MCF 10A (cell line): ENCODE results near the gene DPPA5. TPM values are rescaled to one million over a fixed set of nuclear protein-coding genes. Genes with fewer than 3 reads are reported as not detected.

Experiments used
- BruUV-seq: library from RNA; stranded (reverse); fragments of 400-500 nt; replicated peaks from 2 replicates; lab custom pipeline; 2021; lab: Mats Ljungman, UMichigan
- CTCF ChIA-PET: fragments of 300-600 bp; sonication (Branson Sonifier 250); formaldehyde crosslinking; extraction: SDS; loops from one replicate; lab custom pipeline; 2021; ENCODE audit warnings: antibody characterized with exemption, inconsistent platforms; lab: Yijun Ruan, JAX
- POLR2A ChIA-PET: fragments of 300-600, 350-650 bp; sonication (Branson Sonifier 250); formaldehyde crosslinking; extraction: SDS; loops from one replicate; lab custom pipeline; 2020; ENCODE audit warnings: antibody characterized with exemption, inconsistent platforms; lab: Yijun Ruan, JAX
- DNase-seq: peaks from one replicate; pipeline ENCODE4 v3.0.0-alpha.2; 2018; ENCODE audit not compliant: unreplicated experiment
- H3K27ac Mint-ChIP-seq: one replicate; pipeline ENCODE4 v1.8.0; 2022; ENCODE audit warnings: mild to moderate bottlenecking, low read depth, mixed read lengths; ENCODE audit not compliant: unreplicated experiment
- H3K27me3 Mint-ChIP-seq: one replicate; pipeline ENCODE4 v1.8.0; 2022; ENCODE audit warnings: mixed read lengths; ENCODE audit not compliant: insufficient read depth, unreplicated experiment
- H3K36me3 Mint-ChIP-seq: one replicate; pipeline ENCODE4 v1.8.0; 2022; ENCODE audit warnings: mild to moderate bottlenecking, moderate library complexity, mixed read lengths; ENCODE audit not compliant: insufficient read depth, unreplicated experiment
- H3K4me1 Mint-ChIP-seq: one replicate; pipeline ENCODE4 v1.8.0; 2022; ENCODE audit warnings: mixed read lengths; ENCODE audit not compliant: insufficient read depth, unreplicated experiment
- H3K4me3 Mint-ChIP-seq: one replicate; pipeline ENCODE4 v1.8.0; 2022; ENCODE audit warnings: mild to moderate bottlenecking, moderate library complexity, mixed read lengths; ENCODE audit not compliant: unreplicated experiment
- H3K9me3 Mint-ChIP-seq: one replicate; pipeline ENCODE4 v1.8.0; 2022; ENCODE audit warnings: mixed read lengths; ENCODE audit not compliant: unreplicated experiment
- intact Hi-C: fragments of 100-400 bp; cut with micrococcal nuclease; formaldehyde crosslinking; loops from 2 replicates; pipeline ENCODE4 v1.14.1; 2022
- total RNA-seq: library from RNA; stranded (reverse); gene quantifications from 2 replicates; pipeline ENCODE4 v1.2.3, GENCODE V29; 2022
- TF ChIP-seq, protein P1 (sequence below): fragments of 200-600 bp; IDR thresholded peaks from one replicate; pipeline ENCODE4 v1.8.0; 2022; ENCODE audit warnings: antibody characterized with exemption, mild to moderate bottlenecking; ENCODE audit not compliant: unreplicated experiment

Gene DPPA5
- total RNA-seq, 1 experiment from 2014 or later = not detected

DNA sequence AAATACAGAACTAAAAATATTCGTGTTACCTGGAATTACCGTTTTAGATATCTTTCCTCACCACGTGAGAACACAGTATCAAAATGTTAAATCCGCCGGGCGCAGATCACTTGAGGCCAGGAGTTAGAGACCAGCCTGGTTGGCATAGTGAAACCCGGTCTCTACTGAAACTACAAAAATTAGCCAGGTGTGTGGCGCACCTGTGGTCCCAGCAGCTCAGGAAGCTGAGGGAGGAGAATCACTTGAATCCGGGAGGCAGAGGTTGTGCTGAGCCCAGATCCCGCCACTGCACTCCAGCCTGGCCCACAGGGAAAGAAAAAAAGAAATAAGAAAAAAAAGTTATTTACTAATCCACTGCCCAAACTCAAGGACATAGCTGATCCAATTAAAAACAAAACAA lies 35.8 kb upstream of the DPPA5 start:
- H3K9me3 Mint-ChIP-seq = no peaks in the 10 kb centered on the region
- intact Hi-C loops = loop anchor here (2.0 kb wide), 2 partner anchors 209 to 221 kb away; no protein-coding TSS in a partner anchor
- H3K36me3 Mint-ChIP-seq = no peaks in the 10 kb centered on the region
- ChIA-PET CTCF (interaction anchor here (0.7 to 2.8 kb wide), 6 partner anchors 9 to 103 kb away, joined by 3 to 40 read pairs (median 6); partner anchors contain the start of gene MTO1), POLR2A (interaction anchor here (0.6 to 2.0 kb wide), 2 partner anchors 72 to 264 kb away, joined by 3 to 16 read pairs; partner anchors contain the start of genes MTO1 and SLC17A5)
- H3K4me3 Mint-ChIP-seq = no peak overlapping the region
- no peaks in the 10 kb centered on the region for H3K4me1 Mint-ChIP-seq
- H3K27ac Mint-ChIP-seq = no peak overlapping the region
- no peaks in the 10 kb centered on the region for H3K27me3 Mint-ChIP-seq
- no TSS peak for BruUV-seq
- DNase-seq = no peak
- TF ChIP-seq, protein P1, sequence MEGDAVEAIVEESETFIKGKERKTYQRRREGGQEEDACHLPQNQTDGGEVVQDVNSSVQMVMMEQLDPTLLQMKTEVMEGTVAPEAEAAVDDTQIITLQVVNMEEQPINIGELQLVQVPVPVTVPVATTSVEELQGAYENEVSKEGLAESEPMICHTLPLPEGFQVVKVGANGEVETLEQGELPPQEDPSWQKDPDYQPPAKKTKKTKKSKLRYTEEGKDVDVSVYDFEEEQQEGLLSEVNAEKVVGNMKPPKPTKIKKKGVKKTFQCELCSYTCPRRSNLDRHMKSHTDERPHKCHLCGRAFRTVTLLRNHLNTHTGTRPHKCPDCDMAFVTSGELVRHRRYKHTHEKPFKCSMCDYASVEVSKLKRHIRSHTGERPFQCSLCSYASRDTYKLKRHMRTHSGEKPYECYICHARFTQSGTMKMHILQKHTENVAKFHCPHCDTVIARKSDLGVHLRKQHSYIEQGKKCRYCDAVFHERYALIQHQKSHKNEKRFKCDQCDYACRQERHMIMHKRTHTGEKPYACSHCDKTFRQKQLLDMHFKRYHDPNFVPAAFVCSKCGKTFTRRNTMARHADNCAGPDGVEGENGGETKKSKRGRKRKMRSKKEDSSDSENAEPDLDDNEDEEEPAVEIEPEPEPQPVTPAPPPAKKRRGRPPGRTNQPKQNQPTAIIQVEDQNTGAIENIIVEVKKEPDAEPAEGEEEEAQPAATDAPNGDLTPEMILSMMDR = no peak

DNA sequence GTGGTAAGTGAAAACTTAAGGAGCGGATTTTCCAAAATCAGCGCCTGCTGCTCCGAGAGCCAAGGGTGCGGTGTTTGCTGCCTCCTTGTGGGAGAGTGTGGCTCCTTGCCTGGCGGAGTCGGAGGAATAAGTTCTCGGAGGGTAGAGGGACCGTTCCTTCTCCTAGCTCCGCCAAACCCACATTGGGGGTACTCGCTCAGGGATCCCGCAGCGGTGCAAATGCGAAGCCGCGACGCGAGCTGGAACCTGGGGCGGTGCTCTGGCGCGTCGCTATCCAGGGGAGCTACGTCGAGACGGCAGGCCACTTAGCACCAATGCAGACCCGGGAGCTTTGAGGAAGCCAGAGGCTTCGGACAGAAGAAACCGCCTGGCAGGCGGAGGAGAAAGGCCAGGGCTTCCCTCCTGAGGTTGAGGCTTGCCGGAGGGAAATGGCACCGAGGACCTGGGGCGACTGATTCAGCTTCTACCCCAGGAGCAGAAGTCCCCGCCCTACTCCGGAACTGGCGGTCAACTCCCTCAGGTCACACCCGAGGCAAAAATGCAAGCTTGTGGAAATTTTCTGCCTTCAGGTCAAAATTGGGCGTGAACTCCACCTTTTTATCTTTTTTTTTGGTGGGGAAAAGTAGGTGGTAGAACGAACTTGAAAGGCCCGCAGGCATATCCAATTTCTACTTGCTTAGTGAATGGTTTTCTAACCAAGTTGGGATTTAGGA lies 34.9 kb upstream of the DPPA5 start:
- Mint-ChIP-seq H3K36me3 (no peaks in the 10 kb centered on the region), H3K27me3 (no peaks in the 10 kb centered on the region), H3K4me1 (no peaks in the 10 kb centered on the region), H3K27ac (peak overlapping the region; percentile 51), H3K9me3 (no peaks in the 10 kb centered on the region), H3K4me3 (peak overlapping the region; percentile 83)
- POLR2A ChIA-PET = interaction anchor here (0.7 to 2.0 kb wide), 5 partner anchors 36 to 200 kb away, joined by 3 to 16 read pairs (median 3); partner anchors contain the start of gene MTO1
- DNase-seq = peak; percentile 74
- TF ChIP-seq, protein P1 = peak; percentile 77
- CTCF ChIA-PET = interaction anchor here (0.6 to 2.8 kb wide), 36 partner anchors 10 to 823 kb away, joined by 3 to 40 read pairs (median 4); partner anchors contain the start of genes EEF1A1 and MTO1
- intact Hi-C loops = loop anchor here (1.0 to 2.0 kb wide), 3 partner anchors 104 to 222 kb away; no protein-coding TSS in a partner anchor
- BruUV-seq = TSS peak; percentile 95

DNA sequence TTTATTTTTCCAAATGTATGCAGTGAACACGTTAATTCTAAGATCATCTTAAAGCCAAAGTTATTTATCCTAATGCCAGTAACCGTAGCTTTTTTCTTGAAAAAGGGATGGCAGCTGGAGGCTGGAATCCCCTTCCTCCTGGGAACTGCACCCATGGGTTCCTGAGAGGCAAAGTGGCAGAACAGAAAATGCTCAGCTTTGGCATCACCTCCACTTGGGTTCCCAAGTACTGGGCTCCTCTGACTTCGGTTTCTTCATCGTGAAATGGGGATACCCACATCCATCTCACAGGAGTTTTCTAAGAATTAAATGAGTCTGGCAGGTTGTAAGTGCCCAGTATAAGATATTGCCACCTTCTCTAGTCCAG lies 34.3 kb upstream of the DPPA5 start:
- Mint-ChIP-seq H3K9me3 (no peaks in the 10 kb centered on the region), H3K27me3 (no peaks in the 10 kb centered on the region), H3K36me3 (no peaks in the 10 kb centered on the region), H3K27ac (peak overlapping the region; percentile 51), H3K4me3 (peak overlapping the region; percentile 83), H3K4me1 (no peaks in the 10 kb centered on the region)
- no TSS peak for BruUV-seq
- CTCF ChIA-PET = interaction anchor here (0.6 to 2.8 kb wide), 27 partner anchors 11 to 1010 kb away, joined by 3 to 40 read pairs (median 4); partner anchors contain the start of gene MTO1
- DNase-seq = no peak
- intact Hi-C loops = loop anchor here (1.0 to 2.0 kb wide), 3 partner anchors 103 to 222 kb away; no protein-coding TSS in a partner anchor
- TF ChIP-seq, protein P1 = no peak
- POLR2A ChIA-PET = interaction anchor here (1.0 to 2.0 kb wide), 4 partner anchors 35 to 200 kb away, joined by 3 to 16 read pairs (median 4); partner anchors contain the start of gene MTO1
